Loucy (cell line): ENCODE results near the gene SLC48A1.

Source experiments
- CTCF ChIP-seq: fragments of 200-600 bp; sonication (generic); conservative IDR thresholded peaks from 2 replicates; pipeline ENCODE4 v1.5.1; 2014; ENCODE audit warnings: mild to moderate bottlenecking, antibody characterized with exemption, low read length
- EZH2phosphoT487 ChIP-seq: fragments of 200-600 bp; IDR thresholded peaks from 2 replicates; pipeline ENCODE4 v1.6.1; 2018; ENCODE audit warnings: antibody characterized with exemption, mild to moderate bottlenecking, moderate library complexity, borderline replicate concordance

DNA sequence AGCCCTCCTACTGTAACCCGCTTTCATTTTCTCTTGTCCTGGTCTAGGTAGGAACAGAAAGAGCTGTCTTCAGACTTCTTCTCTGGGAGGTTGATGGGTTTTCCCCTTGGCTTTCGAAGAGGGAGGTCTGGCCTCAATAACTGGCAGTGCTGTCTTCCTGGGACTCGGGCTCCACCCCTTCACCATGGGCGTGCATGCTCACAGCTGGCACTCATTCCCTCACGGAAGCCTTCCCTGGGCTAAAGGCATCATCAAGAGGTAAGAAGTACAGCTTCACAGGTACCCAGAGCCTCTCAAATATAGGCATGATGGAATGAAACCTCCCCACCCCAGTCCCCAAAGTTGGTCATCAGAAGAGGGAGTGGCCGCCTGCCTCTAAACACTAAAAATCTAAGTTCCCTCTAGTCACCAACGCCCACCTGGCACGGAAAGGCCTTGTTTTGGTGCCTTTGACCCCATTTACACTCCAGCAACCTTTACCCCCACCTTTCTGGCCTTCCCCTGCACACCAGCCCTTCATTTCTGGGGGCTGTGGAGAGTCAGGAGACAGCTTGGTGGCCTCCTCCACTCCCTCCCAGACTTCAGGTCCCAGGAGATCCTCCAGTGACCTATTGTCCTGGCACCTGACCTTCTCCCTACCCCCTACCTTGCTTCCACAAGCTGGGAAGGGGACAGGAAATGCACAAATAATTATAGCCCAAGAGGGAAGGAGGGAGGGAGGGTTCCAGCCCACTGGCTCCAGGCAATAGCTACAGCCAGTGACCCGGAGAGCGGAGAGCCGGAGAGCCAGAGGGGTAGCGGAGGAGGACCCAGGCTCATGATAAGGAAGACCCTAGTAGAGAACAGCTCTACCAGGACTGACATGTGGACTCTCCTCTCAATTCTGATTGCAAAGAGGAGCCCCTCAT is 17.1 kb upstream of the SLC48A1 start:
- TF ChIP-seq CTCF (no peak), EZH2phosphoT487 (no peak)
